Liver (tissue), 3 donors: ENCODE results near the gene PSIP1.

Experiments used
- ATF3 ChIP-seq: IDR thresholded peaks from 2 replicates; pipeline ENCODE4 v1.6.1; 2016; ENCODE audit warnings: antibody characterized with exemption
- CTCF ChIP-seq: fragments of 150-350 bp; IDR thresholded peaks from 2 replicates; pipeline ENCODE4 v1.5.1; 2017; ENCODE audit warnings: improper control_type of control experiment, low read depth, low read length; ENCODE audit not compliant: missing input control
- GABPA ChIP-seq, 2 donors: IDR thresholded peaks in 1 of 2; conservative IDR thresholded peaks in 1 of 2; 2 replicates each; pipeline ENCODE4 v1.6.1; 2016; ENCODE audit warnings: antibody characterized with exemption in 2 of 2, mild to moderate bottlenecking in 1 of 2, moderate library complexity in 1 of 2
- JUND ChIP-seq, 2 donors: IDR thresholded peaks; 2 replicates each; pipeline ENCODE4 v1.6.1; 2016; ENCODE audit warnings: antibody characterized with exemption in 2 of 2
- MAX ChIP-seq: IDR thresholded peaks from 2 replicates; pipeline ENCODE4 v1.6.1; 2016; ENCODE audit warnings: antibody characterized with exemption
- RAD21 ChIP-seq, 2 donors: IDR thresholded peaks; 2 replicates each; pipeline ENCODE4 v1.6.1; 2016; ENCODE audit warnings: antibody characterized with exemption in 2 of 2, mild to moderate bottlenecking in 2 of 2
- REST ChIP-seq: IDR thresholded peaks from 2 replicates; pipeline ENCODE4 v1.6.1; 2016; ENCODE audit warnings: antibody characterized with exemption, mild to moderate bottlenecking
- SP1 ChIP-seq: IDR thresholded peaks from 2 replicates; pipeline ENCODE4 v1.6.1; 2018; ENCODE audit warnings: antibody characterized with exemption, mild to moderate bottlenecking
- TAF1 ChIP-seq: conservative IDR thresholded peaks from 2 replicates; pipeline ENCODE4 v1.6.1; 2016; ENCODE audit warnings: antibody characterized with exemption, mild to moderate bottlenecking
- YY1 ChIP-seq: IDR thresholded peaks from 2 replicates; pipeline ENCODE4 v1.6.1; 2016; ENCODE audit warnings: antibody characterized with exemption, mild to moderate bottlenecking
- donor health status: healthy.
- donor health status: healthy.

GRCh38 chr9:15421990-15422371 lies 88.8 kb downstream of the PSIP1 start:
- TF ChIP-seq CTCF (no peak), ATF3 (no peak), TAF1 (no peak), RAD21 (IDR thresholded peaks at IDR 0.05) (no peak), REST (no peak), SP1 (no peak), JUND (IDR thresholded peaks at IDR 0.05) (no peak), GABPA (IDR thresholded peaks at IDR 0.05 in 1 of 2, conservative IDR thresholded peaks at IDR 0.05 in 1 of 2) (no peak), YY1 (no peak), MAX (no peak)
